ENCODE measurements around the gene PTPN14.

The PTPN14 gene

DNA sequence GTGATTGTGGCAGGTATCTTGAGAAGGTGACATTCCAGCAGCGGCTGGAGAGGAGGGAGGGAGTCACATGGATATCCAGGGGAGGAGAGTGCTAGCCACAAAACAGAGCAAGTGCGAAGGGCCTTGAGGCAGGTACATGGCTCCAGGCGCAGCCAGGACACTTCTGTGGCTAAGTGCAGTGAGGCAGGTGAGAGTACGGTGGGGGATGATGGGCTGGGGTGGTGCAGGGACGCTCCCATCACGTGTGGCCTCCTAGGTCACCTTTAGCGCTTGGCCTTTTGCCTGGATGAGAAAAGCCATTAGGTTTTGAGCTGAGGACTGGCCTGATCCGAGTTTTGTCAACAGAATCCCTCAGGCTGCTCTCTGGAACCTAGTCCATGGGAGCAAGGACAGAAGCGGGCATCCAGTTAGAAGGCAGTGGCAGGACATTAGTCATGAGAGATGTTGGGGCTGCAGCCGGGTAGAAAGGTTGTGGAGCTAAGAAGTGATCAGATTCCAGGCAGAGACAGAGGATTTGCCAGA, 238.8 kb downstream of the PTPN14 start:
- no peak for TF ChIP-seq CTCF (IDR thresholded peaks at IDR 0.05; ENCODE audit: insufficient read depth, low read depth, low read length, missing control alignments)
- DNase-seq (ENCODE audit: low read depth), result no peak
- H3K4me3 ChIP-seq (ENCODE audit: low read depth, low read length), result no peak overlapping the region

DNA sequence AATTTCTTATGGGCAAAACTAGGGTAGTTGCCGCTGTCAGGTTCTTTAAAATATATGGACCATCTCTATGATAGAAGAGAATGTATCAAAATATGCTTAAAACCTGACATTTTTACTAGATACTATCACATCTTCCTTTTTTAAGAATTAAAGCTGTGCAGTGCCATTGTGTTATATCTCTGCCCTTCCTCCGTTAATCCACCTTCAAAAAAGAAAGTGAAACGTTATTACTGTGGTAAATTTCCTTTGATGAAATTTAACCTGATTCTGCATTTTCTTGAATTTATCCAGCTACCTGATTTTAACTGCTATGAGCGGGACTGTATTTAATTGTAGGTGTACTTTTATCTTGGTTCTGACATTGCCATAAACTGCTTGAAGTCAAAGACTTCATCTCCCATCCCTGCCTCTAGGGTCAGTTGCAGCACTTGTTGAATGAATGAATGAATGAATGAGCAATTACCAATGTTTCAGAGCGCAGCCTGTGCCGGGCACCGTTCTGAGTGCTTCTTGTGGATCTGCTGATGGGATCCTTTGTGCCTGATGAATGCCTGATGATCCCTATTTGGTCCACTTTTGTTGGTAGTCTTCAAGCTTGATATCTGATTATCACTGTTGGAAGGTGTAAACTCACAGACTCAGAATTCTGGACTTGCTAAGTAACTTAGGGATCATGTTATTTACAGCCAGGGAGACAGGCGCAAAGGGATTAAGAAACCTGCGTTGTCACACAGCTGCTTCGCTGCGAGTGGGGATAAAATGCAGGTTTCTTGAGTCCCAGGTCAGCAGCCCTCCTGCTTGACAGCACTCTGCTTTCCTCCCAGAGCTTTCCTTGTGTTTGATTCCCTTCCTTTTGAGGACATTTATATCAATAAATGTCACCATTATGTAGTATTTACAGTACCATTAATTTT, 240.4 kb downstream of the PTPN14 start:
- TF ChIP-seq CTCF (IDR thresholded peaks at IDR 0.05; ENCODE audit: insufficient read depth, low read depth, low read length, missing control alignments), result no peak
- DNase-seq (ENCODE audit: low read depth), result no peak
- H3K4me3 ChIP-seq (ENCODE audit: low read depth, low read length), result no peak overlapping the region

- no peak for DNase-seq (ENCODE audit: low read depth)
- no peak overlapping the region for H3K4me3 ChIP-seq (ENCODE audit: low read depth, low read length)
- no peak for TF ChIP-seq CTCF (IDR thresholded peaks at IDR 0.05; ENCODE audit: insufficient read depth, low read depth, low read length, missing control alignments)
Observed at GRCh38 chr1:214310010-214310409, 241.4 kb downstream of the PTPN14 start.

GRCh38 chr1:214306269-214306668, 245.1 kb downstream of the PTPN14 start:
- no peak for DNase-seq (ENCODE audit: low read depth)
- no peak for TF ChIP-seq CTCF (IDR thresholded peaks at IDR 0.05; ENCODE audit: insufficient read depth, low read depth, low read length, missing control alignments)
- no peak overlapping the region for H3K4me3 ChIP-seq (ENCODE audit: low read depth, low read length)

GRCh38 chr1:214305164-214305751, 246.1 kb downstream of the PTPN14 start:
- no peak for DNase-seq (ENCODE audit: low read depth)
- H3K4me3 ChIP-seq (ENCODE audit: low read depth, low read length), result no peak overlapping the region
- no peak for TF ChIP-seq CTCF (IDR thresholded peaks at IDR 0.05; ENCODE audit: insufficient read depth, low read depth, low read length, missing control alignments)

DNA sequence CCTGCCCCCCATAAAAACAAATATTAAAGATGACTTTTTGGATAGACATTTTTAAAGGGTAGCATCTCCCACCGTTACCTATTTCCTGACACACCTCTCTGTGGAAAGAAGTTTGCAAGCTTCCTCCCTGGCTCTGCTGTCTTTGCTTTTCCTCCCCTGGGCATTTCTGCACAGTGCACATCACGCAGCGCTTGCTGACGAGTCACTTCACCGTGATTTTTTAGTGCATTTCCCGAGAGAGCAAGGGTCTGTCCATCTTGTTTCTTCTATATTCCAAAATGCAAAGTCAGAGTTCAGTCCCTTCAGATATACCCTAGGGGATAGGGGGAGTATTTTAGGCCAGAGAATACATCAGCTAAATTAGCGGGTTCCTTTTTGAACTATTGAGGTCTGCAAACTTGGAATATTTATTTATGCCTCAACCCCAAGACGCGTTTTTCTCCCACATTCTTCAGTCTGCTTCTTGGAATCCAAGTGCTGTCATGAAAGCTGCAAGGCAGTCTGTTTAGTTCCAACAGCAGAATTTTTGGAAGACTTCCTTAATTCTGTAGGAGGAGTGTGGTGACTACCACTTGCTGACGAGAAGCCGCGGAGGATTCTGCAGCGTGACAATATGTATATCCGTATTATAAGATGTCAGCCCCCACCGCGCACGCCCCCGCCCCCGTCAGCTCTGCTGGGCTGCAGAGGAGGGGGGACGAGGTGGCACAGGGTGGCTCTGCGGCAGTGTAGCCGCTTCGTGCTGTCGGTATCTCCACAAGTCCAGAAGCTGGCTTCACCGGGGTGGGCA, 248.1 kb downstream of the PTPN14 start:
- no peak for DNase-seq (ENCODE audit: low read depth)
- no peak overlapping the region for H3K4me3 ChIP-seq (ENCODE audit: low read depth, low read length)

More for the DNA sequence above, 248.1 kb downstream of the PTPN14 start:
- no peak for TF ChIP-seq CTCF (IDR thresholded peaks at IDR 0.05; ENCODE audit: insufficient read depth, low read depth, low read length, missing control alignments)
